Measurements from ENCODE around the gene HOXD4.

HOXD4 gene

GRCh38 chr2:176151442-176152287 lies at the start of gene HOXD4:
HOXD4 (plus strand) TSS chr2:176151550; CDS start chr2:176151634, 84 bp downstream.
- no peak for DNase-seq (ENCODE audit: low spot score)

DNA sequence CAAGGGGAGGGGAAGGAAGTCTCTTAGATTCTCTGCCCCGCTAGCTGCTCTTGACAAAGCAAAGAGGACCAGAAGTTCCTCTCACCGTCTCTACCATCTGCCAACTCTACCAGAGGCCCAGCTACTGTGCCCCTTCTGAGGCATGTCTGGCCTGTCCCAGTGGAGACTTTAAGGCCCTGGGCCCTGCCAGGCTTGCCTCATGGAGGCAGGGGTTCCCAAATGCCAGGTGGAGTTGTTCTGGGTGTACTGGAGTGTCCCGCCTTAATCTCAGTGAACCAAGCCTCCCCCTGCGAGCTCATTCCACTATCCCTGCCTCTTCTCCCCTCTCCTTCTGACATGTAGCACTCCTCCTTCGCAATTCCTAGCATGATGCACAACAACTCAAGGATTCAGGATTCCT lies 49.5 kb upstream of the HOXD4 start:
- no peak for DNase-seq (ENCODE audit: low spot score)

- no peak for DNase-seq (ENCODE audit: low spot score)
Measured at GRCh38 chr2:176102309-176102866, 49.0 kb upstream of the HOXD4 start.

DNA sequence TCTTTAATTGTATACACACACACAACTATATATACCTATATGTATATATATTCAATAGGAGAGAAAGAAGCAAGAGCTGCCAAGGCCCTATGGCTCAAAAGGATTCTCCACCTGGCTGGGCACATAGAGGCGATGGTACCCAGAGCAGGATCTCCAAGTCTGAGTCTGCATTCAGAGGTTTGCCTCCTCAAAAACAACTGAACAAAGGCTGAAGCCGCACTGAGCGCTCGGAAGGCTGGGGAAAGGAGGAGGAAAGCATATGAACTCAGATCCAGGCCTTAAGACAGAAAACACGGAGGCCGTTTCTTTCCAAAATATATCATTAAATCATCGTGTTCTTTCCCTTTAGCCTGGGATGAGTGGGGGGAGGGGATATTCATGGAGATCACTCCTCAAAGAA lies 48.2 kb upstream of the HOXD4 start:
- DNase-seq (ENCODE audit: low spot score), result no peak

DNA sequence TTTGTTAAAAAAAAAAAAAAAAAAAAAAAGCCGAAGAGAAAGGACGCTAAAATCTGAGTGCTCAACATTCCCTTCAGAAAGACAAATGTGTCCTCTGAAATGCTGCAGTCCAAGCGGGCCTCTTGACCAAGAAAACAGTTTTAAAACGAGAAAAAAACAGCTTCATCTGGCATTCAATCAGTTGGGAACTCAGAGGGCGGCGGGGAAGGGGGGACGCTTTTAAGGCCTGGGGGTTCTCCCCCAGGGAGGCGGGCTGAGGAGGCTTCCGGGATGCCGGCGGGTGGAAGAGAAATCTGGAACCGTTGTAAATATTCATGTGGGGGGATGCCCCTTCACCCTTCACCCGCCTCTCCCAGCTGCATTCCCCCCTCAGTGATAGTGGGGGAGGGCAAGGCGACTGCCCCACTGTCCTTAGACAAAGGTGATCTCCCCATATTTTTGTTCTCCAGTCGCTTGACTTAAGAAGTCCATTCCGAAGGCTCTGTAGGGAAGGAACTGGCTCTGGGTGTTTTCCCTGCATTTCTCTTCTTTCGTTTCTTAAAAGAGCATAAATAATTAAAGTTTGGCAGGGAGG lies 47.5 kb upstream of the HOXD4 start:
- DNase-seq (ENCODE audit: low spot score), result no peak

DNA sequence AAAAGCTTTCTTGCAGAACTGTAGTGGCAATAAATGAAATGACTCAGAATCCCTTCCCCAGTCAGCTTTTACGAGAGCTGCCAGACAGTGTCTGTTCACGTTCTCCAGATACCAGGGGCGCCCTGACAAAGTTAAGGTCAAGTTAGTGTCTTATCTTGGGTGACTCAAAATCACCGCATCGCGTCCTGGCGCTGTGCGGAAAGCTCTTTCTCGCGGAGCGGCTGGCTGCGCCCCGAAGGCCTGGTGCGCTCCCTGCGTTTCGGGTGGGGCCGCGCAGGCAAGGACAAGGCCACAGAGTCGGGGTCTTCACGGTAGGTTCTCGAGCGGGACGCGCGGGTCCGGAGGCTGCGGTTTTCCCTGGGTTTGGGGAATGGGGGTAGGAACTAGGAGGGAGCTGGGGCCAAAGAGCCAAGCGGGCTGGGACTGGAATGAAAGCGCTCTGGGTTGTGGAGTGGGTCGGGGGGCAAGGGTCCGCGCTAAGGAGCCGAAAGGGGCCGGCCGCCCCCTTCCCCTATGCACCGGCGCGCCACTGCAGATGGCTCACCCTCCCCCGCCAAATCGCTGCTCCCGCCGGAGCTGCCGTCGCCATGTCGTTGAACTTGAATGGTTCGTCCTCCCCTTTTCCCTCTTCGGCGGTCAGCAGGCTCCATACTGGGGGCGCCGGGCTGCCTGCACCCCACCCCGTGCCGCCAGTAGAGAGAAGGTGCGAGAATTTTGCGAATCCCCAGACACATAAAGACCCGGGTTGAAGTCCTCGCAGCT lies 46.9 kb upstream of the HOXD4 start:
- no peak for DNase-seq (ENCODE audit: low spot score)

DNA sequence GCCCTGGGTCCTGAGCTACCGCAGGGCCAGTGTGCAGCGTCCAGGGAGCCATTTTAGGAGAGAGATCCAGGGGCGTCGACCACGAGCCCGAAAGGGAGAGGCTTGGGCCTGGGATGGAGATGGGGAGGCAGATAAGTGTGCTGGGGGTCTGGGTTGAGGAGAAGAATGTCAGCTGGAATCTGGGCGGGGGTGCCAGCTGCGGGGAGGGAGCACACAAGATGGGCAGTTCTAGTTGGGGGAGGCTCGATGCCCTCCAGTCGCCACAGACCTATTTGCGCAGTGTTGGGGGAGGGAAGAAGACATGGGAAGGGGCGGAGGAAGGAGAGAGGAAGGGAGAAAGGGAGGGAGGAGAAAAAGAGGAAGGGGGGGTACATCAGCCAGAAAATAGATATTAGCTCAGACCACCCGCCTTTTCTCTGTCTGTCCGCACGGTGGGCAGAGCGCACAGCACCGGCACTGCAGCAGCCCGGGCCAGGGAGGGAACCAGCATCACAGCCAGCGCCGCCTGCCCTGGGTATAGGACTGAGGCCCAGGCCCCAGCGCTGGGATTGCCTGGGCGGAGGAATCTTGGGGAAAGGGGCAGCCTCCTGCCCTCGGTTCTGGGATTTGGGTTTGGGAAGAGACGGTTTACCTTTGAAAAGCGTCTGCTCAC lies 46.1 kb upstream of the HOXD4 start:
- DNase-seq (ENCODE audit: low spot score), result no peak

GRCh38 chr2:176105730-176106580 lies 45.4 kb upstream of the HOXD4 start:
- no peak for DNase-seq (ENCODE audit: low spot score)

- DNase-seq (ENCODE audit: low spot score), result no peak
Measured at GRCh38 chr2:176106581-176107539, 44.5 kb upstream of the HOXD4 start, which contains the start of gene HOXD11. HOXD11 (plus strand) TSS chr2:176107280; CDS start chr2:176107356, 76 bp downstream.

DNA sequence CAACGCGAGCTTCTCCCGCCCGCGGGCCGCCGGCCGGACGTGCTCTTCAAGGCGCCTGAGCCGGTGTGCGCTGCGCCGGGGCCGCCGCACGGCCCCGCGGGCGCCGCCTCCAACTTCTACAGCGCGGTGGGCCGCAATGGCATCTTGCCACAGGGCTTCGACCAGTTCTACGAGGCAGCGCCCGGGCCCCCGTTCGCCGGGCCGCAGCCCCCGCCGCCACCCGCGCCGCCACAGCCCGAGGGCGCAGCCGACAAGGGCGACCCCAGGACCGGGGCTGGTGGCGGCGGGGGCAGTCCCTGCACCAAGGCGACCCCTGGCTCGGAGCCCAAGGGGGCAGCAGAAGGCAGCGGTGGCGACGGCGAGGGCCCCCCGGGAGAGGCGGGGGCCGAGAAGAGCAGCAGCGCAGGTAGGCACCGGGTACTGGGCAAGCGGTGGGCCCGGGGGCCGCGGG lies 43.6 kb upstream of the HOXD4 start:
- no peak for DNase-seq (ENCODE audit: low spot score)

DNA sequence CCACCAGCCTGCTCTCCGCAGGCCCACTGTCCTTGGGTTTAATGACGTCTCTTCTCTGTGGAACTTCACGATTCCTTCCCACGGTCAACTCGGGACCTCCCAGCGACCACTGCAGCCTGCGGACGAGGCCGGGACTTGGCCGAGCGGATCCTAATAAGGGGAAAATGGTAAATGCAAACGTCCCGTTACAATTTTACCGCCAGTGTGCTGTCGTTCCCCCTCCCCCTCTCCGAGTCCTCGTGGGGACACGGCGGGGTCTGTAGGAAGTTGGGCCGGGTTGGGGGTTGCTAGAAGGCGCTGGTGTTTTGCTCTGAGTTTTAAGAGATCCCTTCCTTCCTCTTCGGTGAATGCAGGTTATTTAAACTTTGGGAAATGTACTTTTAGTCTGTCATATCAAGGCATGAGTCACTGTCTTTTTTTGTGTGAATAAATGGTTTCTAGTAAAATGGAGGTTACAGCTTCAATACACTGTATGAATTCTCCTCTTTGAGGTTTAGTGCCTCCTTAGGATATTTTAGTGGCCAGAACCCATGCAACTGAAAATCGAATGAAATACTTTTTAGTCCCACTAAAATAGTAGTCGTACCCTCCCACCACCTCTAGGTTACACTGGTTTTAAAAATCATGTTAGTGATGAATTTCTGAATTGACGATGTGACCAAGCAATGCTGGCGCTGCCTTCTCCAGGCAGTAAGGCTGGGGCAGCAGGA lies 42.0 kb upstream of the HOXD4 start:
- no peak for DNase-seq (ENCODE audit: low spot score)

DNA sequence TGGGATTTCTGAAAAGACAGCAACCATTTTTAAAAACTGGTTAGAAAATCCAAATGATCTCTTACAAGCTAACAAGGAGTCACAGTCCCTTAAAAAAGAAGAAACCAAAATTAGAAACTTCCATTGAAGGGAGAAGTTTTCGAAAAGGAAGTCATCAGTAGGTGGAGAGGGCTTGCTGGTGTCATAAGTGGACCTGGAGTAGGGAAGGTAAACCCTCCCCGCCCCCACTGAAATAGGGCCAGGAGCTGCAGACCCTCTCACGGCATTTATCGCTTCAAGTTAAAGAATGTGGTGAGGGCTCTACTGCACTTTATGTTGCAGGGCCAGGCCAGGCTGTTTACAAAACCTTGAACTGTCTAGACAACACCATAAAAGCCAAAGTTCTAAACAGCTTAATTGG lies 41.4 kb upstream of the HOXD4 start:
- no peak for DNase-seq (ENCODE audit: low spot score)

GRCh38 chr2:176110415-176111308 lies 40.7 kb upstream of the HOXD4 start:
- DNase-seq (ENCODE audit: low spot score), result no peak

DNA sequence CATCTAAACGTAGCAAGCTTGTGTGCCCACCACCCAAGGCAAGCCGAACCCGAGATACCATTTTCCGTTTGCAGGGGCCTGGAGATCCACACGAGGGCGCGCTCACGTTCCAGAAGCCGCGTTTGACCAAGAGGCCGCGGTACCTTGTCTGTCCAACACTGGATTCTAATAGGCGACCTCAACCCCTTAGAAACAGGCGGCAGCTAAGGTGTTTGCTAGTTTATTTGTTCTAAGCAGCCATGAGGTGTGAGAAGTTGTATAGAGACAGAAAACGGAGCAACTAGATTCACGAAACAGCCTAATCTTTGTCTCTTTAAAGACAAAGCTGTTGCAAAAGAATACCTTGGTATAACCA lies 40.1 kb upstream of the HOXD4 start:
- peak; percentile 50 for DNase-seq (ENCODE audit: low spot score)

GRCh38 chr2:176111846-176112374 lies 39.4 kb upstream of the HOXD4 start:
- DNase-seq (ENCODE audit: low spot score), result no peak

DNA sequence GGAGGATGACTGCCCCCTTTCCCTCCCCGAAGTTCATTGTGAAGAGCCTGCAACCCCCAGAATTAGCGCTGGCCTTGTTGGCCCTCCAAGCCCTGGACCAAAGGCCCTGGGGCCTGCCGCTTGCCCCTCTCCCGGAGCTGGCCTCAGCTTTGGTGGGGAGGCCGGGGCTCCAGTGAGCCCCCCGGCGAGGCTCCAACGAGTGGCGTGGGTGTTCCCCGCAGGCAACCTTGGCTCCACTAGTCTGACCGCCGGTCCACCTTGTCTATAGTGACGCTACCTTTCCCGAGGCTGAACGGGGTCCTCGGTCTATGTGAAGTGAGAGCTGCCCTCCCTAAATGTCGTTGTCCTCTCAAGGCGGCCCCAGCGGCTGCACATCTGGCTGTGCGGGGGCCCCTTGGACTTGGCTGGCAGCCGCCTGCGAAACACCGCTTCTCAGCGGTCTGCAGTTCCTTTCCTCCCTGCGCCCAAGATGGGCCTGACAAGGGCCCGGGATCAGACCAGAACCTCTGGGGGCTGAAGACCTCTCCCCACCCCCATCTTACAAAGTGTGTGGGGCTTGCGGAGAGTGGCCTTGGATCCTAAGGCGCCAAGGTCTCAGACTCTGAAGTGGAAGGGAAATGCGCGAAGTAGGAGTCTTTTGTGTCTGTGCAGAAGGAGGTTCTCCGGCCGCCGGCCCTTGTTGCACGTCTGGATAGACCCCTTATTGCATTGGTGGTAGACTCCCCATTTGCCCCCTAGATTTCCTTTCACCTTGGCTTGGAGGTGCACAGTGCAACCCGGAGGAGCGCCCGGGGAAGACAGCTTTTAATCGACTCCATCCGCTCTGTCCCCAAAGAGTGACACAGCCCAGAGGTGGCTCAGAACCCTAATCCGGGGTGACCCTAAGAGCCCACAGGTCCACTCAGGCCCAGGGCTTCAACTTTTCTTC lies 38.7 kb upstream of the HOXD4 start:
- DNase-seq (ENCODE audit: low spot score), result no peak

Measured in cerebellar cortex (tissue), 1 donor.